BJ (cell line): ENCODE data around the gene P2RY11. TPM values are rescaled to one million over a fixed set of nuclear protein-coding genes. Genes with fewer than 3 reads are reported as not detected.

Experiments
- CTCF ChIA-PET: fragments of 350-600 bp; formaldehyde crosslinking; extraction: SDS; loops from one replicate; lab custom pipeline; 2021; ENCODE audit warnings: antibody characterized with exemption, inconsistent platforms; lab: Yijun Ruan, JAX
- POLR2A ChIA-PET: fragments of 300-600 bp; sonication (Branson Sonifier 250); formaldehyde crosslinking; extraction: SDS; loops from one replicate; lab custom pipeline; 2021; ENCODE audit warnings: antibody characterized with exemption; lab: Charles Lee
- DNase-seq: peaks from one replicate; pipeline ENCODE4 v3.0.0-alpha.2; 2011; ENCODE audit warnings: low read depth
- H3K27me3 ChIP-seq: 2 replicates; pipeline ENCODE4 v1.6.0; 2011; ENCODE audit warnings: low read length; ENCODE audit not compliant: control insufficient read depth, insufficient read depth
- H3K36me3 ChIP-seq: 2 replicates; pipeline ENCODE4 v1.5.1; 2011; ENCODE audit warnings: low read length; ENCODE audit not compliant: control insufficient read depth, insufficient read depth
- H3K4me3 ChIP-seq: 2 replicates; pipeline ENCODE4 v1.5.1; 2011; ENCODE audit warnings: low read depth, mild to moderate bottlenecking, control low read depth, low read length
- polyA plus RNA-seq: library from polyadenylated mRNA; depleted of rRNA; stranded (reverse); fragments of >200 nt; gene quantifications from 2 replicates; pipeline ENCODE4 v1.2.3, GENCODE V29; 2011
- TF ChIP-seq, protein P1 (sequence below): IDR thresholded peaks from 2 replicates; pipeline ENCODE4 v1.5.1; 2011; ENCODE audit warnings: low read depth, mild to moderate bottlenecking, control low read depth, inconsistent platforms, low read length, moderate library complexity; ENCODE audit not compliant: insufficient read depth

P2RY11 gene
- polyA plus RNA-seq, 1 experiment = 2.4 TPM

DNA sequence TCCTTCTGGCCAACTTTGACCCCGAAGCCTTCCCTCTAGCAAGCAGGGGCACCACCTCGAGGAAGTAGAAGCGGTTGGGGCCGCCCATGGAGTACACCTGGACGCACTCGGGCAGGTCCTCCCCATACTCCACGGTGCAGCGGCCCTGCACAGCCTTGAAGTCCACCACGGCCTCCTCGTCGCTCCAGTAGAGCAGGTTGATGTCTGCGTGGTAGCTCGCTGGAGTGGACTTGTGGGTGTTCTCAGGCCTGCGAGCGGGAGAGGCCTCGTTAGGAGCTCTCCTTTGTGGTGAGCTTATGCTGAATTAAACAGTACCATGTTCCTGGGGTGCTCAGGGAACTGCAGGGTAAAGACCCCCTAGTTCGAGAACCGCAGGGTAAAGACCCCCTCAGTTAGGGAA lies 30.5 kb downstream of the P2RY11 start:
- Histone ChIP-seq H3K27me3 (no peaks in the 10 kb centered on the region), H3K36me3 (peaks cover 56% of the 10 kb centered on the region), H3K4me3 (no peak overlapping the region)
- DNase-seq = no peak
- TF ChIP-seq, protein P1, sequence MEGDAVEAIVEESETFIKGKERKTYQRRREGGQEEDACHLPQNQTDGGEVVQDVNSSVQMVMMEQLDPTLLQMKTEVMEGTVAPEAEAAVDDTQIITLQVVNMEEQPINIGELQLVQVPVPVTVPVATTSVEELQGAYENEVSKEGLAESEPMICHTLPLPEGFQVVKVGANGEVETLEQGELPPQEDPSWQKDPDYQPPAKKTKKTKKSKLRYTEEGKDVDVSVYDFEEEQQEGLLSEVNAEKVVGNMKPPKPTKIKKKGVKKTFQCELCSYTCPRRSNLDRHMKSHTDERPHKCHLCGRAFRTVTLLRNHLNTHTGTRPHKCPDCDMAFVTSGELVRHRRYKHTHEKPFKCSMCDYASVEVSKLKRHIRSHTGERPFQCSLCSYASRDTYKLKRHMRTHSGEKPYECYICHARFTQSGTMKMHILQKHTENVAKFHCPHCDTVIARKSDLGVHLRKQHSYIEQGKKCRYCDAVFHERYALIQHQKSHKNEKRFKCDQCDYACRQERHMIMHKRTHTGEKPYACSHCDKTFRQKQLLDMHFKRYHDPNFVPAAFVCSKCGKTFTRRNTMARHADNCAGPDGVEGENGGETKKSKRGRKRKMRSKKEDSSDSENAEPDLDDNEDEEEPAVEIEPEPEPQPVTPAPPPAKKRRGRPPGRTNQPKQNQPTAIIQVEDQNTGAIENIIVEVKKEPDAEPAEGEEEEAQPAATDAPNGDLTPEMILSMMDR = no peak
- CTCF ChIA-PET = no interaction called here
- POLR2A ChIA-PET = no interaction called here

DNA sequence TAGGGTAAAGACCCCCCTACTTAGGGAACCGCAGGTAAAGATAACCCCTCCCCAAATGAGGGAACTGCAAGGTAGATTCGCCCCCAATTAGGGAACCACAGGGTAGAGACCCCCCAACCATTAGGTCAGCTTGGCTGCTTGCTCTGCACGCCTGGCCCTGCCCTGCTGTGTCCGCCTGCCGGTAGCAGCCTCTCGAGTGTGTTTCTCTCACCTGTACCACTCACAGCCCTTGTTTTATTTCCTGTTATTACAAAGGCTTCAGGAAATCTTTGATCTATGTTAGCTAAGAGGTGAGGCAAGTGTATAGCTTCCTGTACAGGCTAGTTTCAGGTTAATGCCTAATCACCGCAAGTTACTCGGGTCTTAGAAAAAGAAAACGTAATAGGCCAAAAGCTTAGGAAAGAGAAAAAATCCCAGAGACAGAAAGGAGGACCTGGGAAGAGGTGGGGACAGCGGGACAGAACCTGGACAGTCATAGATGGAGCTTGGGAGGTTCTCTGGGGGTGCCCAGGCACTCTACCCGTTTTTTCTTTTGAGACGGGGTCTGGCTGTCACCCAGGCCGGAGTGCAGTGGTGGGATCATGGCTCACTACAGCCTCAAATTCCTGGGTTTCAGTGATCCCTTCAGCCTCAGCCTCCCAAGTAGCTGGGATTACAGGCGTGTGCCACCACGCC lies 31.3 kb downstream of the P2RY11 start:
- DNase-seq = no peak
- TF ChIP-seq, protein P1 = no peak
- Histone ChIP-seq H3K27me3 (no peaks in the 10 kb centered on the region), H3K4me3 (no peak overlapping the region), H3K36me3 (peaks cover 48% of the 10 kb centered on the region)
- ChIA-PET POLR2A (interaction anchor here (0.7 kb wide), 1 partner anchor 35 kb away, joined by 20 read pairs; no protein-coding TSS in a partner anchor), CTCF (interaction anchor here (1.1 kb wide), 1 partner anchor 107 kb away, joined by 3 read pairs; no protein-coding TSS in a partner anchor)

DNA sequence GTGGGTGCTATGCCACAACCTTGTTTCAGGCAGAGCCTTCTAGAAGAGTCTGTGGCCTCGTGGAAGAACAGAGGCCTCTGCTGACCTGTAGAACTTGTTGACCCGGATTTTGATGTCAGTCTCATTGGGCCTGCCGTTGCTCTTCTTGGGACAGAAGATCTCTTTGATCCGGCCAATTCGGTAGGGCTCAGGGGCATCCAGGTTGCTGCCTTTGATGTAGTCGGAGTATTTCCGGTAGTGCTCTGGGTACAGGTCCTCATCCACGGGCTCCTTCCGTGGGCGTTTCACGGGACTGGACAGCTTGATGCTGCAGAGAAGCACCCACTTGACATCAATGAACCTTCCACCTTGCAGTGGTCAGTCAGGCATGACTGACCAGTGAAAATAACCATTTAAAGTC lies 32.2 kb downstream of the P2RY11 start:
- TF ChIP-seq, protein P1 = no peak
- H3K4me3 ChIP-seq = no peak overlapping the region
- DNase-seq = no peak
- ChIA-PET POLR2A (interaction anchor here (0.7 kb wide), 1 partner anchor 36 kb away, joined by 20 read pairs; no protein-coding TSS in a partner anchor), CTCF (interaction anchor here (1.1 kb wide), 1 partner anchor 107 kb away, joined by 3 read pairs; no protein-coding TSS in a partner anchor)
- peaks cover 43% of the 10 kb centered on the region for H3K36me3 ChIP-seq
- no peaks in the 10 kb centered on the region for H3K27me3 ChIP-seq

DNA sequence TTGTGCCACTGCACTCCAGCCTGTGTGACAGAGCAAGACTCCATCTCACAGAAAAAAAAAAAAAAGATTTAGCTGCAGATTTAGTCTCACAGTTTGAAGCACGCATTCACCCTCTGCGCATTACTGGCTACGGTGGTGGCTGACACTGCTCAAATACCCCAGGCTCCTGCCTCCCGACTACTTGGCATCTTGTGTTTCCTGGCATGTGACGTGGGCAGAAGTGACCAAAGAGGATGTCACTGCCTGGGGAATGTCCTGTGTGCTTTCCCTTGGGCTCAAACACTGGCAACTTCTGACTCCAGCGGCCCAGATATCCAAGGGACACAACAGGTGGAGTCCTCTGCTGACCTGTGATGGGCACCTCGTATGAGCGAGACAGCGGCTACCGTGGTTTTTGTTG lies 32.9 kb downstream of the P2RY11 start:
- Histone ChIP-seq H3K4me3 (no peak overlapping the region), H3K36me3 (peaks cover 38% of the 10 kb centered on the region), H3K27me3 (no peaks in the 10 kb centered on the region)
- ChIA-PET POLR2A (no interaction called here), CTCF (no interaction called here)
- TF ChIP-seq, protein P1 = no peak
- DNase-seq = no peak

DNA sequence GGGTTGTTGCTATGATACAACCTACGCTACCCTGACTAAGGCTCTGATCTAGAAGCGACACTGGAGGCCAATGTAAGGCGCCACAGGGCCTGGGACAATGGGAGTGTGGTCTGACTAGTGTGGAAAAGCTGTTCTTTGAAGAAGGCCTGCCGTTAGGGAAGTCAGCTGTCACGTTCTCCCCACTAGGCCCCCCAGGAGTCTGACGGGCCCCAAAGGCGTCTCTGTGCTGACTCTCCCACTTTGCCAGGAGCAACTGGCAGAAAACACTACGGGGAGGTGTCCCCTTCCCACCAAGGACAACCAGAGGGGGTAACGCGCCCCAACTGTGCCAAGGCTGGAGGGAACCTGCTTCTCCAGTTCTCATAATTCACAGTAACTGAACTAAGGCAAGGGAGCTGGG lies 33.5 kb downstream of the P2RY11 start:
- Histone ChIP-seq H3K4me3 (no peak overlapping the region), H3K27me3 (no peaks in the 10 kb centered on the region), H3K36me3 (peaks cover 32% of the 10 kb centered on the region)
- TF ChIP-seq, protein P1 = no peak
- ChIA-PET CTCF (no interaction called here), POLR2A (no interaction called here)
- no peak for DNase-seq
